PC-9 (cell line): ENCODE results near the gene MBNL1. TPM values are rescaled to one million over a fixed set of nuclear protein-coding genes. Genes with fewer than 3 reads are reported as not detected.

Experiments
- BruUV-seq: library from RNA; stranded (reverse); fragments of 400-500 nt; replicated peaks from 2 replicates; lab custom pipeline; 2021; lab: Mats Ljungman, UMichigan
- CTCF ChIA-PET: fragments of 300-600 bp; sonication (Branson Sonifier 250); formaldehyde crosslinking; loops from one replicate; lab custom pipeline; 2022; ENCODE audit warnings: antibody characterized with exemption; lab: Charles Lee
- POLR2A ChIA-PET: fragments of 300-600 bp; sonication (Branson Sonifier 250); formaldehyde crosslinking; loops from one replicate; lab custom pipeline; 2022; ENCODE audit warnings: antibody characterized with exemption; ENCODE audit not compliant: unreplicated experiment; lab: Charles Lee
- DNase-seq, 2 experiments: peaks; one replicate each; pipeline versions ENCODE4 v3.0.0 to v3.0.0-alpha.2; 2015 to 2022; ENCODE audit warnings: mixed read lengths in 1 of 2
- H2AFZ ChIP-seq: fragments of 200-600 bp; sonication (generic); 2 replicates; pipeline ENCODE4 v1.8.1; 2017; ENCODE audit warnings: antibody characterized with exemption
- H3F3A ChIP-seq: fragments of 200-600 bp; sonication (generic); 2 replicates; pipeline ENCODE4 v1.8.1; 2017; ENCODE audit warnings: antibody characterized with exemption, mild to moderate bottlenecking, low read depth; ENCODE audit not compliant: insufficient read depth
- H3K27ac ChIP-seq: fragments of 200-600 bp; sonication (generic); 2 replicates; pipeline ENCODE4 v1.6.1; 2016; ENCODE audit warnings: mixed run types
- H3K27me3 ChIP-seq: fragments of 200-600 bp; sonication (generic); 2 replicates; pipeline ENCODE4 v1.6.1; 2016; ENCODE audit warnings: low read depth, mixed run types; ENCODE audit not compliant: insufficient read depth
- H3K36me3 ChIP-seq: fragments of 200-600 bp; sonication (generic); 2 replicates; pipeline ENCODE4 v1.6.1; 2016; ENCODE audit warnings: low read depth, mixed run types
- H3K4me1 ChIP-seq: fragments of 200-600 bp; sonication (generic); replicated peaks from 2 replicates; pipeline ENCODE4 v1.6.1; 2016; ENCODE audit warnings: mixed run types; ENCODE audit not compliant: insufficient read depth
- H3K4me2 ChIP-seq: fragments of 200-600 bp; sonication (generic); 2 replicates; pipeline ENCODE4 v1.6.1; 2017; ENCODE audit warnings: mixed run types
- H3K4me3 ChIP-seq: fragments of 200-600 bp; sonication (generic); 2 replicates; pipeline ENCODE4 v1.6.1; 2016; ENCODE audit warnings: mixed run types
- H3K79me2 ChIP-seq: fragments of 200-600 bp; sonication (generic); 2 replicates; pipeline ENCODE4 v1.6.1; 2017; ENCODE audit warnings: low read depth, mixed run types
- H3K9me2 ChIP-seq: fragments of 200-600 bp; sonication (generic); 2 replicates; pipeline ENCODE4 v1.8.1; 2017; ENCODE audit warnings: mild to moderate bottlenecking; ENCODE audit not compliant: insufficient read depth
- H3K9me3 ChIP-seq: fragments of 200-600 bp; sonication (generic); 2 replicates; pipeline ENCODE4 v1.8.1; 2016; ENCODE audit warnings: low read depth; ENCODE audit not compliant: insufficient read depth
- H4K20me1 ChIP-seq: fragments of 200-600 bp; sonication (generic); 2 replicates; pipeline ENCODE4 v1.8.1; 2017; ENCODE audit not compliant: insufficient read depth
- CTCF ChIP-seq: fragments of 200-600 bp; sonication (generic); conservative IDR thresholded peaks from 2 replicates; pipeline ENCODE4 v1.6.1; 2017; ENCODE audit warnings: mixed run types, antibody characterized with exemption, mild to moderate bottlenecking, moderate library complexity
- EZH2 ChIP-seq: fragments of 200-600 bp; sonication (generic); IDR thresholded peaks from 2 replicates; pipeline ENCODE4 v1.8.0; 2017; ENCODE audit warnings: antibody characterized with exemption, low read depth
- intact Hi-C: fragments of 100-400 bp; cut with micrococcal nuclease; formaldehyde crosslinking; loops from one replicate; pipeline ENCODE4 v1.10.0; 2022; ENCODE audit not compliant: unreplicated experiment
- total RNA-seq: library from RNA; stranded (reverse); gene quantifications from 2 replicates; pipeline ENCODE4 v1.2.3, GENCODE V29; 2021

The MBNL1 gene
- total RNA-seq, 1 experiment from 2014 or later = 176 TPM

DNA sequence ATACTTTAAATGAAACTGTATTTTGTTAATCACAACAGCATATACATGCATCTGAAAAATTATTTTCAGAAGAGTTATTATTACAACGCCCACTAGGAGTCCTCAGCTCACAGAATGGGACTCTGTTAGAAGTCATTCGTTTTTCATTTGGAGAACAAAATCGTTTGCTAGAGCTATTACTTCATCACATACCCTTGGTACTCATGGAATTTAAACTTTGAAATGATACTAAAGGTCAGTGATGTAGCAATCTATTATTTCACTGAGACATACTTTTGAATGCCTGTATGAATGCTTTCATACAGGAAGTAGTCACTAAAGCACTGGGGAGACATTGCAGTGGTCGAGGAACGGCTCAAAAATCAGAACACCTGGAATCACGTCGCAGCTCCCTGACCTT, 198.1 kb downstream of the MBNL1 start:
- peaks cover 32% of the 10 kb centered on the region for H3K36me3 ChIP-seq
- DNase-seq = peak in 1 of 2 experiments; percentile 42

GRCh38 chr3:152469248-152470025, 200.7 kb downstream of the MBNL1 start:
- no TSS peak for BruUV-seq
- Histone ChIP-seq H3K27me3 (no peaks in the 10 kb centered on the region), H3K9me3 (peaks cover 4% of the 10 kb centered on the region; the same call in 1 of the 2 replicates), H3K79me2 (no peaks in the 10 kb centered on the region), H3K4me2 (no peak overlapping the region), H3F3A (peaks cover 12% of the 10 kb centered on the region; the same call in 1 of the 2 replicates), H3K36me3 (peaks cover 21% of the 10 kb centered on the region; the same call in 1 of the 2 replicates), H4K20me1 (no peaks in the 10 kb centered on the region), H3K9me2 (no peaks in the 10 kb centered on the region), H3K4me1 (no peaks in the 10 kb centered on the region), H3K4me3 (no peak overlapping the region), H2AFZ (no peak overlapping the region), H3K27ac (no peak overlapping the region)
- intact Hi-C loops = loop anchor here (10.0 kb wide), 5 partner anchors 105 to 1785 kb away; no protein-coding TSS in a partner anchor
- no peak for DNase-seq
- TF ChIP-seq CTCF (no peak), EZH2 (no peak)
- CTCF ChIA-PET = no interaction called here
- POLR2A ChIA-PET = no interaction called here

More for the DNA sequence above, 198.1 kb downstream of the MBNL1 start:
- Histone ChIP-seq H3F3A (peaks cover 12% of the 10 kb centered on the region; the same call in 1 of the 2 replicates), H3K9me2 (no peaks in the 10 kb centered on the region), H3K9me3 (peaks cover 4% of the 10 kb centered on the region; the same call in 1 of the 2 replicates), H4K20me1 (no peaks in the 10 kb centered on the region), H2AFZ (no peak overlapping the region), H3K4me1 (no peaks in the 10 kb centered on the region), H3K27me3 (no peaks in the 10 kb centered on the region), H3K4me3 (no peak overlapping the region), H3K79me2 (no peaks in the 10 kb centered on the region), H3K4me2 (no peak overlapping the region), H3K27ac (no peak overlapping the region)
- no peak for TF ChIP-seq EZH2
- peak; percentile 57 for TF ChIP-seq CTCF
- ChIA-PET CTCF (interaction anchor here (0.9 kb wide), 1 partner anchor 863 kb away, joined by 3 read pairs; no protein-coding TSS in a partner anchor), POLR2A (no interaction called here)
- intact Hi-C loops = loop anchor here (10.0 kb wide), 1 partner anchor 1172 kb away; no protein-coding TSS in a partner anchor
- no TSS peak for BruUV-seq

DNA sequence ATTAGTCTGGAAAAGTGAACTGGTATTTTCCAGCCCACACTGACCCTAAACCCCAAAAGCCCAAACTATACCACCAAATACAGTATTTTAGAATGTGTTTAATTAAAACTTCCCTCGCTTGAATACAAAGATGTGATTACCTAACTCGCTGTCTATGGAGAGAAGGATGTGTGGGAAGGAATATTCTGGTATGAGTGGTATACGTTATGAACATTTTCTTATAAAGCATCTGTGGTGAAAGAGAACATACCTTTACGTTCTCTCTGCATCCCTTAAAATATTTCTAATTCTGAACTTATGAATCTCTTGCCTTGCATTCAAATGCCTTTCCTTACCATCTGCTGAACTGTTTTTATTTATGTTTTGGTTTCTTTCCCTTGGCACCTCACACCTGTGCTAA, 201.4 kb downstream of the MBNL1 start:
- no peak for DNase-seq
- Histone ChIP-seq H3K27me3 (no peaks in the 10 kb centered on the region), H3K4me2 (no peak overlapping the region), H3K9me2 (no peaks in the 10 kb centered on the region), H2AFZ (no peak overlapping the region), H3K4me3 (no peak overlapping the region), H3F3A (peaks cover 10% of the 10 kb centered on the region; the same call in 1 of the 2 replicates), H3K36me3 (peaks cover 15% of the 10 kb centered on the region; the same call in 1 of the 2 replicates), H3K27ac (no peak overlapping the region), H3K9me3 (peaks cover 4% of the 10 kb centered on the region; the same call in 1 of the 2 replicates), H3K79me2 (no peaks in the 10 kb centered on the region), H4K20me1 (no peaks in the 10 kb centered on the region), H3K4me1 (no peaks in the 10 kb centered on the region)
- ChIA-PET POLR2A (no interaction called here), CTCF (no interaction called here)
- BruUV-seq = no TSS peak
- TF ChIP-seq CTCF (no peak), EZH2 (no peak)
- intact Hi-C loops = loop anchor here (10.0 kb wide), 4 partner anchors 105 to 1785 kb away; no protein-coding TSS in a partner anchor
